SU-DHL-6 (cell line): Measurements from ENCODE around the gene COL23A1.

Source experiments
- H2AFZ ChIP-seq: fragments of 200-600 bp; sonication (generic); 2 replicates; pipeline ENCODE4 v1.6.1; 2014; ENCODE audit warnings: low read depth, mild to moderate bottlenecking, moderate library complexity, mixed read lengths, antibody characterized with exemption, low read length; ENCODE audit not compliant: severe bottlenecking
- H3F3A ChIP-seq: fragments of 200-600 bp; shearing (Covaris generic); 2 replicates; pipeline ENCODE4 v1.6.0; 2016; ENCODE audit warnings: antibody characterized with exemption, mild to moderate bottlenecking; ENCODE audit not compliant: insufficient read depth
- H3K27ac ChIP-seq: fragments of 200-600 bp; sonication (generic); 2 replicates; pipeline ENCODE4 v1.5.1; 2016; ENCODE audit warnings: low read depth, mild to moderate bottlenecking, low read length, moderate library complexity, mixed read lengths
- H3K27me3 ChIP-seq: fragments of 200-600 bp; sonication (generic), shearing (Covaris generic); 2 replicates; pipeline ENCODE4 v1.6.0; 2014; ENCODE audit warnings: mild to moderate bottlenecking, low read length
- H3K36me3 ChIP-seq: fragments of 200-600 bp; sonication (generic); 2 replicates; pipeline ENCODE4 v1.6.1; 2014; ENCODE audit warnings: mild to moderate bottlenecking, low read length, mixed read lengths
- H3K4me2 ChIP-seq: fragments of 300-600, 200-600 bp; shearing (Covaris generic), sonication (generic); 2 replicates; pipeline ENCODE4 v1.6.0; 2014; ENCODE audit warnings: low read length, low read depth, mild to moderate bottlenecking; ENCODE audit not compliant: poor library complexity, severe bottlenecking
- H3K4me3 ChIP-seq: fragments of 200-600 bp; sonication (generic); 2 replicates; pipeline ENCODE4 v1.5.1; 2014; ENCODE audit warnings: antibody characterized with exemption, low read length, mild to moderate bottlenecking, mixed read lengths; ENCODE audit not compliant: insufficient read depth, poor library complexity, severe bottlenecking
- H3K79me2 ChIP-seq: fragments of 200-600 bp; sonication (generic); 2 replicates; pipeline ENCODE4 v1.6.1; 2014; ENCODE audit warnings: mild to moderate bottlenecking, low read length, moderate library complexity; ENCODE audit not compliant: insufficient read depth
- H3K9ac ChIP-seq: fragments of 200-600 bp; sonication (generic); 2 replicates; pipeline ENCODE4 v1.7.0; 2014; ENCODE audit warnings: mild to moderate bottlenecking, low read length
- H3K9me2 ChIP-seq: fragments of 200-600 bp; sonication (generic); replicated peaks from 2 replicates; pipeline ENCODE4 v1.6.1; 2014; ENCODE audit warnings: low read length; ENCODE audit not compliant: insufficient read depth
- H3K9me3 ChIP-seq: fragments of 200-600 bp; sonication (generic); 2 replicates; pipeline ENCODE4 v1.6.1; 2014; ENCODE audit warnings: low read length, mixed read lengths; ENCODE audit not compliant: insufficient read depth
- H4K20me1 ChIP-seq: fragments of 200-600 bp; sonication (generic); 2 replicates; pipeline ENCODE4 v1.6.1; 2014; ENCODE audit warnings: low read depth, mild to moderate bottlenecking, antibody characterized with exemption, low read length, moderate library complexity, mixed read lengths
- EZH2phosphoT487 ChIP-seq: fragments of 200-600 bp; sonication (generic), shearing (Covaris generic); conservative IDR thresholded peaks from 2 replicates; pipeline ENCODE4 v1.6.1; 2018; ENCODE audit warnings: mild to moderate bottlenecking, antibody characterized with exemption, low read length, moderate library complexity, mixed read lengths
- TF ChIP-seq, protein P1 (sequence below): fragments of 200-600 bp; sonication (generic); IDR thresholded peaks from one replicate; pipeline ENCODE4 v1.5.1; 2017; ENCODE audit warnings: antibody characterized with exemption, mild to moderate bottlenecking, low read length, moderate library complexity; ENCODE audit not compliant: insufficient read depth, poor library complexity, severe bottlenecking

The COL23A1 gene

DNA sequence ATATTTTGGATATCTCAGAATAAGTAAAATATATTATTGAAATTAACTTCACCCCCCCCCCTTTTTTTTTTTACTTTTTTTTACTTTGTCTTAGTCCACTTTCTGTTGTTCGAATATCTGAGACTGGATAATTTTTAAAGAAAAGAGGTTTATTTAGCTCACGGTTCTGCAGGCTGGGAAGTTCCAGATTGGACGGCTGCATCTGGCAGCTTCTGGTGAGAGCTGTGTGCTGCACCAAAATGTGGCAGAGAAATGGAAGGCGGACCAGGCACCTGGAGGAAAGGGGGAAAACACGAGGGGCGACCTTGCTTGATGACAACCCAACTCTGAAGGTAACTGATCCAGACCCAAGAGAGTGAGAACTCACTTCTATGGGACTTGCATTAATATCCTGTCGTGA, 397.4 kb downstream of the COL23A1 start:
- Histone ChIP-seq H3K27me3 (no peaks in the 10 kb centered on the region), H3K27ac (no peak overlapping the region), H3F3A (no peaks in the 10 kb centered on the region), H3K9me2 (no peaks in the 10 kb centered on the region), H3K9ac (no peak overlapping the region), H3K4me2 (no peak overlapping the region), H3K9me3 (no peaks in the 10 kb centered on the region), H4K20me1 (no peaks in the 10 kb centered on the region), H3K4me3 (no peak overlapping the region), H2AFZ (no peak overlapping the region), H3K79me2 (no peaks in the 10 kb centered on the region), H3K36me3 (no peaks in the 10 kb centered on the region)
- TF ChIP-seq, protein P1, sequence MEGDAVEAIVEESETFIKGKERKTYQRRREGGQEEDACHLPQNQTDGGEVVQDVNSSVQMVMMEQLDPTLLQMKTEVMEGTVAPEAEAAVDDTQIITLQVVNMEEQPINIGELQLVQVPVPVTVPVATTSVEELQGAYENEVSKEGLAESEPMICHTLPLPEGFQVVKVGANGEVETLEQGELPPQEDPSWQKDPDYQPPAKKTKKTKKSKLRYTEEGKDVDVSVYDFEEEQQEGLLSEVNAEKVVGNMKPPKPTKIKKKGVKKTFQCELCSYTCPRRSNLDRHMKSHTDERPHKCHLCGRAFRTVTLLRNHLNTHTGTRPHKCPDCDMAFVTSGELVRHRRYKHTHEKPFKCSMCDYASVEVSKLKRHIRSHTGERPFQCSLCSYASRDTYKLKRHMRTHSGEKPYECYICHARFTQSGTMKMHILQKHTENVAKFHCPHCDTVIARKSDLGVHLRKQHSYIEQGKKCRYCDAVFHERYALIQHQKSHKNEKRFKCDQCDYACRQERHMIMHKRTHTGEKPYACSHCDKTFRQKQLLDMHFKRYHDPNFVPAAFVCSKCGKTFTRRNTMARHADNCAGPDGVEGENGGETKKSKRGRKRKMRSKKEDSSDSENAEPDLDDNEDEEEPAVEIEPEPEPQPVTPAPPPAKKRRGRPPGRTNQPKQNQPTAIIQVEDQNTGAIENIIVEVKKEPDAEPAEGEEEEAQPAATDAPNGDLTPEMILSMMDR, result no peak
- TF ChIP-seq EZH2phosphoT487, result no peak

DNA sequence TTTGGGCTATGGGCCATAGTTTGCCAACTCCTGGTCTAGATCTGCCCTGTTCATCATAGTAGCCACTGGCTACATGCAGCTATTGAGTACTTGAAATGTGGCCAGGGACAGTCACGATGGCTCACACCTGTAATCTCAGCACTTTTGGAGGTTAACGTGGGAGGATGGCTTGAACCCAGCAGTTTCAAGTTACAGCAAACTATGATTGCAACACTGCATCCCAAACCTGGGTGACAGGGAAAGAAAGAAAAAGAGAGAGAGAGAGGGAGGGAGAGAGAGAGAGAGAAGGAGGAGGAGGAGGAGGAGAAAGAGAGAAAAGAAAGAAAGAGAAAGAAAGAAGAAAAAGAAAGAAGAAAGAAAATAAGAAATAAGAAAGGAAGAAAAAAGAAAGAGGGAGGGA, 397.9 kb downstream of the COL23A1 start:
- no peaks in the 10 kb centered on the region for H3K36me3 ChIP-seq
- no peaks in the 10 kb centered on the region for H3F3A ChIP-seq
- H2AFZ ChIP-seq, result no peak overlapping the region
- no peaks in the 10 kb centered on the region for H3K9me2 ChIP-seq
- H3K4me3 ChIP-seq, result no peak overlapping the region
- no peaks in the 10 kb centered on the region for H3K79me2 ChIP-seq
- no peaks in the 10 kb centered on the region for H4K20me1 ChIP-seq
- no peaks in the 10 kb centered on the region for H3K9me3 ChIP-seq
- H3K27ac ChIP-seq, result no peak overlapping the region
- no peak overlapping the region for H3K4me2 ChIP-seq
- no peak overlapping the region for H3K9ac ChIP-seq
- no peaks in the 10 kb centered on the region for H3K27me3 ChIP-seq
- TF ChIP-seq, protein P1, result no peak
- TF ChIP-seq EZH2phosphoT487, result no peak

DNA sequence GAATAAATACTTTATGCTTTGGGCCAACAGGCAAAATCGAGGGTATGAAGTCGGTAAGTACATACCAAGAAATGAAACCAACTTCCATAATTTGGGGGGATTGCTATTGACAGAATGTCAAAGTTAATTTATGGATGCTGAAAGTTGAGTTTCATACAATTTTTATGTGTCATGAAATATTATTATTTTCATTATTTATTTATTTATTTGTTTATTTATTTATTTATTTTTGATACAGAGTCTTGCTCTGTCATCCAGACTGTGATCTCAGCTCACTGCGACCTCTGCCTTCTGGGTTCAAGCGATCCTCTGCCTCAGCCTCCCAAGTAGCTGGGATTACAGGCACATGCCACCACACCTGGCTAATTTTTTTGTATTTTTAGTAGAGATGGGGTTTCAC, 398.5 kb downstream of the COL23A1 start:
- Histone ChIP-seq H3K36me3 (no peaks in the 10 kb centered on the region), H3K79me2 (no peaks in the 10 kb centered on the region), H3K4me3 (no peak overlapping the region), H3K9ac (no peak overlapping the region), H3K9me2 (no peaks in the 10 kb centered on the region), H2AFZ (no peak overlapping the region), H3F3A (no peaks in the 10 kb centered on the region), H3K27ac (no peak overlapping the region), H3K27me3 (no peaks in the 10 kb centered on the region), H4K20me1 (no peaks in the 10 kb centered on the region), H3K4me2 (no peak overlapping the region), H3K9me3 (no peaks in the 10 kb centered on the region)
- TF ChIP-seq EZH2phosphoT487, result no peak
- TF ChIP-seq, protein P1, result no peak

DNA sequence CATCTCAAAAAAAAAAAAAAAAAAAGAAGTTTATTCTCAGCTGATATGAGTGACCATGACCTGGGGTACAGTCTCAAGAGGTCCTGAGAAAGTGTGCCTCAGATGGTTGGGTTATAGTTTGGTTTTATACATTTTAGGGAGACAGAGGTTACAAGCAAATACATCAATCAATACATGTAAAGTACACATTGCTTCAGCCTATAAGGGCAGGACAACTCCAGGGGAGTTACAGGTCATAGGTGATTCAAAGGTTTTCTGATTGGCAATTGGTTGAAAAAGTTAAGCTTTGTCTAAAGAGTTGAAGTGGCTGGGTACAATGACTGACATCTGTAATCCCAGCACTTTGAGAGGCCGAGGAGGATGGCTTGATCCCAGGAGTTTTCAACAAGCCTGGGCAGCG, 400.8 kb downstream of the COL23A1 start:
- H3K36me3 ChIP-seq, result no peaks in the 10 kb centered on the region

More for the DNA sequence above, 400.8 kb downstream of the COL23A1 start:
- Histone ChIP-seq H3K79me2 (no peaks in the 10 kb centered on the region), H4K20me1 (no peaks in the 10 kb centered on the region), H3K27ac (no peak overlapping the region), H3K4me2 (no peak overlapping the region), H2AFZ (no peak overlapping the region), H3K9me3 (no peaks in the 10 kb centered on the region), H3K27me3 (no peaks in the 10 kb centered on the region), H3K4me3 (no peak overlapping the region), H3K9me2 (no peaks in the 10 kb centered on the region), H3K9ac (no peak overlapping the region), H3F3A (no peaks in the 10 kb centered on the region)
- TF ChIP-seq EZH2phosphoT487, result no peak
- TF ChIP-seq, protein P1, result no peak
